ENCODE measurements around the gene RXRA. TPM values are rescaled to one million over a fixed set of nuclear protein-coding genes. Genes with fewer than 3 reads are reported as not detected.

Gene RXRA
- total and polyA plus RNA-seq, 2 donors (not counting 3 experiments of a cell fraction or from before 2014, with no cell fraction given) = 15.4 to 37.4 TPM

DNA sequence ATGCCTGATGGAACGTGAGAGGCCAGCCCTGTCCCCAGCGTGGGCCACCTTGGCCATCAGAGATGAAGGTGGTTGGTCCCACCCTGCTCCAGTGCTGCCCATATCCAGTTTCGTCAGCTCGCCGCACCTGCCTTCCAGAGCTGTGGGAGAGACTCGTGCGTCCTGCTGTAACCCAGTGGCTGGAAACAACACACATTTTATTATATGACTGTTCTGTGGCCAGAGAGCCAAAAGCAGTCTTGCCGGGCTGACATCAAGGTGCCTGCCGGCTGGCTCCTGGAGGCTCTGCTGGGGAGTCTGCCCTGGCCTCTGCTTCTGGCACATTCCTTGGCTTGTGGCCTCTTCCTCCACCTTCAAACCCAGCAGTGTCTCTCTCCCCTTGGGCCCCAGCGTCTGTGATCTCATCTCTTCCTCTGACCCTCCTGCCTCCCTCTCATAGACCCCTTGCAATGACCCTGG, 94.7 kb downstream of the RXRA start:
- no peaks in the 10 kb centered on the region for H3K27me3 ChIP-seq (ENCODE audit: control insufficient read depth in 2 of 2, insufficient read depth in 2 of 2, low read length in 2 of 2)
- dilution Hi-C loops (cut with MboI; ENCODE audit: extremely low pct_ligation_motif_present, low sequenced_read_pairs) (no loop called here), intact Hi-C loops (cut with micrococcal nuclease) (no loop called here)
- no peak overlapping the region for H3K4me2 ChIP-seq (ENCODE audit: insufficient read depth, low read length)
- DNase-seq (ENCODE audit: low read depth, low spot score) (no peak), FAIRE-seq (no peak)
- H3K79me2 ChIP-seq (ENCODE audit: control insufficient read depth, insufficient read depth, low read length) = no peaks in the 10 kb centered on the region
- H3K9me1 ChIP-seq (replicated peaks; ENCODE audit: control insufficient read depth, extremely low read depth, insufficient read depth, low read length) = no peaks in the 10 kb centered on the region
- no peak for TF ChIP-seq MYC (IDR thresholded peaks at IDR 0.05; ENCODE audit: low read depth, low read length)
- no peak for TF ChIP-seq JUN (IDR thresholded peaks at IDR 0.05; ENCODE audit: borderline replicate concordance, insufficient read depth, insufficient read length, low read depth)
- no peak for TF ChIP-seq POLR2A (IDR thresholded peaks at IDR 0.05; ENCODE audit: low read depth, low read length)
- no peak for TF ChIP-seq POLR2AphosphoS5 (IDR thresholded peaks at IDR 0.05; ENCODE audit: insufficient read depth, low read depth, low read length)
- no peak for TF ChIP-seq EZH2 (IDR thresholded peaks at IDR 0.05; ENCODE audit: borderline replicate concordance, low read depth, low read length, severe bottlenecking)
- TF ChIP-seq, protein P1, sequence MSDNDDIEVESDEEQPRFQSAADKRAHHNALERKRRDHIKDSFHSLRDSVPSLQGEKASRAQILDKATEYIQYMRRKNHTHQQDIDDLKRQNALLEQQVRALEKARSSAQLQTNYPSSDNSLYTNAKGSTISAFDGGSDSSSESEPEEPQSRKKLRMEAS (IDR thresholded peaks at IDR 0.05; ENCODE audit: insufficient read depth, insufficient read length) = no peak
- no peak for TF ChIP-seq GATA2 (IDR thresholded peaks at IDR 0.05; ENCODE audit: insufficient read depth, insufficient read length, low read depth, low read length)
- TF ChIP-seq, protein P2, sequence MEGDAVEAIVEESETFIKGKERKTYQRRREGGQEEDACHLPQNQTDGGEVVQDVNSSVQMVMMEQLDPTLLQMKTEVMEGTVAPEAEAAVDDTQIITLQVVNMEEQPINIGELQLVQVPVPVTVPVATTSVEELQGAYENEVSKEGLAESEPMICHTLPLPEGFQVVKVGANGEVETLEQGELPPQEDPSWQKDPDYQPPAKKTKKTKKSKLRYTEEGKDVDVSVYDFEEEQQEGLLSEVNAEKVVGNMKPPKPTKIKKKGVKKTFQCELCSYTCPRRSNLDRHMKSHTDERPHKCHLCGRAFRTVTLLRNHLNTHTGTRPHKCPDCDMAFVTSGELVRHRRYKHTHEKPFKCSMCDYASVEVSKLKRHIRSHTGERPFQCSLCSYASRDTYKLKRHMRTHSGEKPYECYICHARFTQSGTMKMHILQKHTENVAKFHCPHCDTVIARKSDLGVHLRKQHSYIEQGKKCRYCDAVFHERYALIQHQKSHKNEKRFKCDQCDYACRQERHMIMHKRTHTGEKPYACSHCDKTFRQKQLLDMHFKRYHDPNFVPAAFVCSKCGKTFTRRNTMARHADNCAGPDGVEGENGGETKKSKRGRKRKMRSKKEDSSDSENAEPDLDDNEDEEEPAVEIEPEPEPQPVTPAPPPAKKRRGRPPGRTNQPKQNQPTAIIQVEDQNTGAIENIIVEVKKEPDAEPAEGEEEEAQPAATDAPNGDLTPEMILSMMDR (IDR thresholded peaks at IDR 0.05; ENCODE audit: extremely low read depth in 1 of 2, insufficient read depth in 1 of 2, low read depth in 1 of 2, low read length in 2 of 2) = no peak
- no peak for TF ChIP-seq FOS (IDR thresholded peaks at IDR 0.05; ENCODE audit: borderline replicate concordance, insufficient read depth, low read length)
- peaks cover 0 to 24% of the 10 kb centered on the region in 2 experiments for H3K36me3 ChIP-seq (ENCODE audit: control insufficient read depth in 2 of 2, extremely low read depth in 1 of 2, insufficient read depth in 2 of 2, low read length in 2 of 2)
- H3K4me3 ChIP-seq (replicated peaks in 1 of 3; ENCODE audit: insufficient read depth in 1 of 3, low read depth in 1 of 3, low read length in 3 of 3) = no peak overlapping the region
- no peak overlapping the region for H3K27ac ChIP-seq (ENCODE audit: insufficient read depth, low read depth, low read length)
- H3K9ac ChIP-seq (replicated peaks; ENCODE audit: extremely low read depth, insufficient read depth, low read length) = no peak overlapping the region
- no TSS peak for BruUV-seq (replicated peaks)
- POLR2A ChIA-PET = no interaction called here
- CTCF ChIA-PET = no interaction called here
- no peaks in the 10 kb centered on the region for H4K20me1 ChIP-seq (replicated peaks; ENCODE audit: control insufficient read depth, extremely low read depth, insufficient read depth, low read length)
- no peak overlapping the region for H2AFZ ChIP-seq (ENCODE audit: low read depth, low read length)
- H3K9me3 ChIP-seq (replicated peaks; ENCODE audit: control insufficient read depth, insufficient read depth, low read length) = no peaks in the 10 kb centered on the region
- H3K4me1 ChIP-seq (ENCODE audit: control insufficient read depth, extremely low read depth, insufficient read depth, low read length) = no peaks in the 10 kb centered on the region

All from endothelial cell of umbilical vein (primary cell).